Stimulated activated CD4-positive, alpha-beta T cell treated with anti-CD3 and anti-CD28 coated beads, Interleukin-4, amount 100 ng/mL, for 1 hour (primary cell): Measurements from ENCODE around the gene IL1RAPL1.

ENCODE experiments used
- DNase-seq: peaks from one replicate; pipeline ENCODE4 v3.0.0-alpha.2; 2020

IL1RAPL1 gene

DNA sequence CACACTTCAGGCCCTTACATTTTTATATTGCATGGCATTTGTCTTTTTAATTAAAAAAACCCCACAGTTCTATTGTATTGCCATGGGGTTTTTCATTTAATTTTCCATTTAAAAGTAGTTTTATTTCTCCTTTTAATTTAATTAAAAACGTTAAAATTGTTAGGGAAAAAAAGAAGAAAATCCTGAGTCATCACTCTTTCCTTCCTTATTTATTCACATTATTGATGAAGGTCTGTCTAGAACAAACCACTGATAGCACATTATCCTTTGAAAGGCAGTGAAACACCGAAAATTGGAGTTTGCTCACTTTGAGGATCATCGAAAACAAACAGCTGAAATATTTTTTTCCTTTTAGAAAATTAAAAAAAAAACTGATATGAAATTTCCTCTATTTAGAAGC lies 868.5 kb downstream of the IL1RAPL1 start:
- no peak for DNase-seq

DNA sequence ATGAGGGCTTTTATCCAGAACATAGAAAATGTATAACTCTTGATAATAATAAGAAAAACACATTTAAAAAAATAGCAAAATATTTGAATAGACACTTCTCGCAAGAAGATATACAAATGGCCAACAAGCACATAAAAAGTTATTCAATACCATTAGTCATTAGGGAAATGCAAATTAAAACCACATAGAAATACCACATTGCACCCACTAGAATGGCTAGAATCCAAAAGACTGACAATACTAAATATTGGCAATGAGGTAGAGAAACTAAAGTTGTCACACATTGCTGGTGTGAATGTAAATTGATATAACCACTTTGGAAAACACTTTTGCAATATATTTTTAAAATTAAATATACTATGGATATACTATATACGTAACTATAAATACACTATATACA lies 873.8 kb downstream of the IL1RAPL1 start:
- DNase-seq: no peak

DNA sequence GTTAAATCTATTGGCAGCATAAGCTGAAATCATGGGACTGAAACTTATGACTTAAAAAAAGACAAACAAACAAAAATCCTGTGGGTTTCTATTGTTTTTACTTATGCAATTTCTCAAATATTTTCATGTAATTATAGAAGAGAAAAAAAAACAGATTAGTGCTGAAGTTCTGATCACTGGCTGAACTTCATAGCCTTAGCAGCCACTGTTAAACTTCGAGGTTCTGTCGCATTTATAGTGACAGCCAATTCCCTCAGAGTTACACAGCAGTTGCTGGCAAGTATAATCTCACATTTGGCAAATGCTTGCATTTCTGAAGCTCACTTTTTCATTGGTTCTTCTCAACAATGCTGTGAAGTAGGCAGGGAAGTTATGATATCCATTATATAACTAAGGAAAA lies 879.2 kb downstream of the IL1RAPL1 start:
- no peak for DNase-seq

DNA sequence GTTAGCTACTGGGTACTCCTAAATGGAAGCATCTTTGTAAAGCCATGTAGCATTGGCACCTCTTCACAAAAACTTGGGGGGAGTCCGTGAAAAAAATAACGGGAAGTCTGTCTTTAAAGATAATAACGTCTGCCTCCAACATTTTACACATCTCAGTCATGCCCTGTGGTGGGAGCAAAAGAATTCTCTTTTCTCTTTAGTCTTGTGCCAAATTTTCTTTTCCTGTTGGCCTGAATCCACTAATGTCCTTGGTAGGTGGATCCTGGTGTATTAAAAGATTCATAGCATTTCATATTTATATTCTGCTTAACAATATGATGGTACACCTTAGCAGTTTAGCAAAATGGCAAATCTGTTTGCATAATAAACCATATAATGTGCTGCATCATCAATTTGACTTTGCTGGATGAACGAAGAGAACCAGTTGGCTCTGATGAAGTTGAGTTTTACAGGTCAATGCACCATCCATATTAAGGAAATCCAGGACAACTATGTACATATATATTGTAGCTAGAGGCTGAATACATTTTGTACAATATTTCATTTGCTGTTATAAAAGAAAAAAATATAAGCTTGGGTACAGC lies 881.8 kb downstream of the IL1RAPL1 start:
- DNase-seq: no peak

DNA sequence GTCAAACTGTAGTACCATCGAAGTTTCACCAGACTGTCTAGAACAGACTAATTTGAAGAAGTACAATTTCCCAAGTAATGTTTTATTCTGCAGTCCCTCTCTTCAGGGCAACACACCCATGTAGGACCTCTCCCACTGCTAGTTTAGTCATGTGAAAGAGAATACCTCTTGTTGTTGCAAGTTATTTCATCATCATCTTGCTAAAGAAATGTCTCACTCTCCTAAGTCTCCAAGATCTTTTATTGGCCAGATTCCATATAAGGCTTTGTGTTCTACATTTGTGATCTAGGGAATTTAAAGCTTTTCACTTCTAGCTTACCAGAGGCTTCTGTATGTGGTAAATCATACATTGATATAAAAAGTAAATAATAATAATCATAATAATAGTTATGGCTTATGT lies 882.8 kb downstream of the IL1RAPL1 start:
- DNase-seq: no peak

DNA sequence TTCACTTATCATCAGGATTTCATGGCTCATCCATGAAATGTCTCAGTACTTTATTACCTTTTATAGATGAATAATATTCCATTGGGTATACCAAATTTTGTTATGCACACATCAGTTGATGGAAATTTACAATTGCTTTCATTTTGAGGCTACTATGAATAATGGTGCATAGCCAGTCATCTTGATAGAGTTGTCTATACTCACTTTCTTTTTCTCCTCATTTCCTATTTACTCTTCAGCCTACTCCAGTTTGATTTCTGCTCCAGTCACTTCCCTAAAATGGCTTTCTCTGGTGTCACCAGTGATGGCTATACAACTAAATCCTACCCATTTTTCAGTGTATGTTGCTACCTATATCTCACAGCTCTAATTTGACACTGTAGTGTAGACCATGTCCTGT lies 884.6 kb downstream of the IL1RAPL1 start:
- no peak for DNase-seq

DNA sequence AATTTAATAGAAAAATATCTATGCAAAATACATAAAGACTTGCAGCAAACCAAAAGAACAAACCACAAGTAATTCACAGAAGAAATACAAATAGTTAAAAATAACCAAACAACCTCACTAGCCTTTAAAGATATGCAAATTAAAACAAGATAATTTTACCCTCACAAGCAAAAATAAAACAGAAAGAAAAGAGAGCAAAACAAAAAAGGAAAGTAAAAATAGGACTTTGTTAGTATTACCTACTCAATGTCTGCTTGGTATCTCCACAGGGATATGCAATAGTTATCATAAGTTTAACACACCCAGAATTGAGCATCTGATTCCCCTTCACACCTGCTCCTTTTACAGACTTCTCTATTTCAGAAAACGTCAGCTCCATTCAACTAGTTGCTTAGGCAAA lies 890.6 kb downstream of the IL1RAPL1 start:
- no peak for DNase-seq

DNA sequence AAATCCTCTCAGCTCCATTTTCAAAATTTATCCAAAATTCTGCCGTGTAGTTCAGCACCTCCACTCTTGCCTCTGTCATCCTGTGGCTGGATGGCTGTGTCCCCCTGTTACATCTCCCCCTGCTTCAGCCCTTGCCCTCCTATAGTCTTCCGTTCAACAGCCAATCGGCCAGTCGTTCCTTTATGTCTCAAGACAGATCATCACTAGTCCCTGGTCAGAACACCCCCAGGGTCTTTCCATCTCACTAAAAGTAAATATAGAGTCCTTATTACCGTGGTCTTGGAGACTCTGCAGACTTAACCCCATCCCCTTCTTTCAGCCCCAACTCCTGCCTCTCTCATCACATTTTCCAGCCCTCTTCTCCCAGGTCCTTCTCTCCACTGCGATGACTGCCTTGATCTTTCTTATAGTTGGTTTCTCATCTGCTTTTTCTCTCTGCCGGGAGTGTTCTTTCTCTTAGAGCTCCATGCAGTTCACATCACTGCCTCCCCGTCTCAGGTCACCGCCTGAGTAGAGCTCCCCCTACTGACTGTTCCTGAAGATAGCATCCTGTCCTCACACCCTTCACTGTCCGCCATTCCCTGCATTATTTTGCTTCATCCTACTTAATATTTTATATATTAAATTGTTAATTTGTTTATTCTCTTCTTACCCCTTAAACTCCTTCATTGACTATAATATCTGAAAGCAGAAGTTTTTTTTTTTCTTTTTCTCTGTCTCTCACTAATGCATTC lies 891.3 kb downstream of the IL1RAPL1 start:
- DNase-seq: no peak

DNA sequence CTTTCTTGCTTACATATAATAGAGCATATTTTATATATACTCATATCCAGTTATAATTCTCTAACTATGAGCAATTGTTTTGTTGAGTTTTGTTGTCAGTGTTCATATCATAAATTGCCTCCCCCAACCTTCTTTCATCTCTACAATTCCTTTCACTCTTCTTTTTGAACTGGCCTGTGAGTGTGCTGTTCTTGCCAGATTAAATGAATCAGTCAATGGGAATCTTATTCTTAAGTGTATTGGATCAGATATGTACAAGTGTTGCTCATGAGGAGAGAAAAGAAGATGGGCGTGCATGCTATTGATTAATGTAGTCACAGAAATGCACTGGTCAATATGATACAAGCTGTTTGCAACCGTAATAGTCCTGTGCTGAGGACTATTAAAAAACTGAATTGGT lies 900.0 kb downstream of the IL1RAPL1 start:
- no peak for DNase-seq

DNA sequence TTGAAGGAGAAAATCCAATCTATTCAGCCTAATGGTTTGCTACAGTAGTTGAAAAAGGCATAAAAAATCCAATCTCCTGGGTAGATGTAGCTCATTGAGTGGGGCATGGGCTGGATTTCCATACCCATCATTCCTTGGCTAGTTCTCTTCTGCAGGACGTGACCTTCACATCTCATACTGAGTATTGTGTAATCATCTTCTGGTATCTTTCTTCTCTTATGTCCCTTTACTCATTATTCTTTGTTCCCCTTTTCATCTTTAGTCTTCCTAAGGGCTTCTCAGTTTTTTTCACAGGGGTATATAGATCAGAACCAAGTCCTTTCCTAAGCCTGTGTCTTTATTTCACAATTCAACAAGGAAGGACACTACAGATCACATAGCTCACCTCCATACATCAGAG lies 900.5 kb downstream of the IL1RAPL1 start:
- DNase-seq: no peak

DNA sequence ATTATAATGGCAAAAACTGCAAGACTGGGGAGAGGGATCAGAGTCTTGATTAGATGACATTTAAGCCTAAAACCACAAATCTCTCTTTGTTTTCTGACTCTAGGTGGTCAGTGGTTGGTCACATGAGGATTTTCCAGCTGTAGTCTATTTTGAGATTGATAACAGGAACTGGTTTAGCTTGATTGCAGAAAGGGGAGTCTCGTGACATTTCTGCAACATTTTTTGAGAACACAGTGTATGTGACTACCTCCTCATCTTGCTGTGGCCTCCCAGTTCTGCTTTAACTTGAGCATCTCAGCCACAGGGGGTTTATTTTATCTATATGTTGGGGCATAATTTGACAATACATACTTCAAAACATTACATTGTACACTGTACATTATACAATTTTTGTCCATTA lies 901.7 kb downstream of the IL1RAPL1 start:
- no peak for DNase-seq

DNA sequence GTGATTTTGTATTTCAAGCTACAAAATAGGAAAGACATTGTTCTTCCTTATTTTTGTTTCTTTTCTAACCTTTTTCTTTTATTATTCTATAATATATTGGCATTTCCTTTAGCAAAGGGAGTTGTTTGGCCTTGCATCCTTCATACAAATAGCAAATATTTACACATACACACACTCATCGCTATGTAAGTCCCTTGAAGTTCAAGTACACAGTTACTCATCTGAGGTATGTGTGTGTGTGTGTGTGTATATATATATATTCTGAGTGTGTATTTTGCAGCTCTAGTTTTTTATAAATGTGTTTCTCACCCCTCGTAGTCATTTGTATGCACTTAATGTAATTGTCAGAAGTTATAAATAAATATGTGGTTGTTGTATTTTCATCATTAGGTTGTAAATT lies 903.4 kb downstream of the IL1RAPL1 start:
- DNase-seq: no peak

DNA sequence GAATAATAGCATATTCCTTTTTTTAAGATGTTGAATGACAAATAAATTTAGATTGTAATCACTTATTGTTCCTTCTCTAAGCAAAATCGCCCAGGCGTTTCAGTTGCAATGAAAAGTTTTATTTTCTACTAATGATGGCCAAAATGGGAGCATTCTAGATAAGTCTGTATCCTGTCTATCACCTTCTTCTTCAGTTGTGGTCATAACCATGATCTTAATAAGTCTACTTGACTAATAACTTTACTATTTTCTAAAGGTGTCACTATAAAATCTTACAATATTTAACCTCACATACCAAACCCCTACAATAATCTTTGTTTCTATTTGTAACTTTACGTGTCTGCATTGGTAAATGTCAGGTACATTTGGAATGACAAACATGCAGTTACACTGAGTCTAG lies 904.4 kb downstream of the IL1RAPL1 start:
- no peak for DNase-seq

DNA sequence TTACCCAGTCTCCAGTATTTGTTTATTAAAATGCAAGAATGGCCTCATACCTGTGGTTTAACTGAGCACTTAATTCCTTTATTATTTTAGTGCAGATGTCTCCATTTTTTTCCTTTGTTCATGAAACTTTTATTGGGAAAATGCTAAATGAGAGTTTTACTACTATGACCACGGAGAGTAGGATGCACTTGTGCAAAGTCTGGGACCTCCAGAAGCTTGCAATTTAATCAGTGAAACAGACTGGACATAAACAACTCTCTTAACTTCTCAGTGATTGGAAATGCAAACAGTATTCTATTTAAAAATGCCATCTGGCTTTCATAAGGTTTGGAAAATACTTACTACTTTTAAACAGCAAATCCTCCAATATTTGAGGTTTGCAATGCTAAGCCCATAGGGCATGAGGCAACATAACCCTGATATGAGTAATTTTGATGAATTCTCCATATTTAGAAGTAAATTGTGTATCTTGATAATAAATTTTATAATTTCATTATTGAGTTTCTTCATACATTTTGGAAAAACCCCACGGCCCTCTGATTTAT lies 909.5 kb downstream of the IL1RAPL1 start:
- DNase-seq: no peak

DNA sequence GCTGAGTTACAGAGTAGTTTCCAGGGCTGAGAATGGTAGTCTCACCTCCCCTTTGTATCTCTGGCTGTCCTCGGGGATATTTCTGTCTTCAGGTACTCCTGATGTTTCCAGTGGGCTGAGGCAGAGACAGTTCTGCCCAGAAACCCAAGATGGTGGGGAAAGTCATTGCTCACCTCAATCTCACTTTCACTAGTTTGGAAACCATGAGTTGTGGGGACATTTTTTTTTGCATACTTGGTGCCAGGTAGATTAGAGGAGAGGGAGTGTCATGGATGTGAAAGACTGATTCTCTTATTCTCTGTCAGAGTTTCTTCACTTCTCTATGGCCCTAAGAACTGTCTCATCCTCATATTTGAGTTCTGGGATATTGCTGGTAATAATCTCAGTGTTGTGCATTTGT lies 919.5 kb downstream of the IL1RAPL1 start:
- no peak for DNase-seq

DNA sequence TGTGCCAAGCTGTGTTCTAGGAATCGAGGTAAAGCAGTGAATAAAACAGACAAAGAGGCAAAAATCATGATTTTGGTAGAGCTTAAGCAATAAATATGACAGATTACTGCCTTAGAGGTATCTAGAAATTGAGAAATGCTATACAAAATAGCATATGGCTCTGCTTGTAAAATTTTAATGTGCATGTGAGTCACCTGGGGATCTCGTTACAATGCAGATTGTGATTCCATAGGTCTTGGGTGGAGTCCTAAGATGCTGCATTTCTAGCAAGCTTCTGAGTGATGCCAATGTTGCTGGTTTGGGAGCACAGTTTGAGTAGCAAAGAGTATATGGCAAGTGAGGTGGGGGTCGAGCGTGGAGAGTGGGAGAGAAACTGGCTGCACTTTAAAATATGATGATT lies 930.9 kb downstream of the IL1RAPL1 start:
- DNase-seq: no peak

DNA sequence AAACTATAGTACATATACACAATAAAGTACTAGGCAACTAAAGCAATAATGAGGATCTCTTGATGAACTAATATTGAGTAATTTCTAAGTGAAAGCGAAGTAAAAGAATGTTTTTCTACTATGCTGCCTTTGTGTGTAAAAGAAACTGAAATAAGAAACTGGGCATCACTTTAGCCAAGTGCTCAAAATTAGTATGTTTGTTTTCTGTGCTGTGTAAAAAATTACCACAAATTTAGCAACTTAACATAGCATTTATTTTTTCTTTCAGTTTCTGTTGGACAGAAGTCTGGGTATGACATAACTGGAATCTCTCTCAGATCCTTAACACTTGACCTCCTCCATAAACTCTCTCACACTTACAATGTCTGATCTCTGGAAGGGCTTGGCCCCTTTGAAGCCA lies 941.0 kb downstream of the IL1RAPL1 start:
- DNase-seq: no peak

DNA sequence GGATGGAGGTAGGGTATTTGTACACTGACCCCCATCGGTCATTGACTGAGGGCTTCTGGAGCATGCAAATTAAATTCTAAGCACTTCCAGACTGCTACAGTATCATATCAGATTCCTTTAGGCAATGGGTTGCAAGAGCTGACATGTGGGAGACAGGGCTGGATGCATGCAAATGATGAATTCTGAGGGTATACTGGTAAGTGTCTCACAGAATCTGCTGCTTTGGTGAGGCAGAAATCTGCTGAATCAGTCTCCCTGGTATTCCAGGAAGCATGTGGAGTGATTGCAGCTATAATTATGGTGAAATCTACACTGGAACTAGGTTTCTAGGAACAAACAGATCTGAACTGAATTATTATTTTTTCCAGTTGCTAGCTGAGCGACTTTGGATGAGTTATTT lies 943.3 kb downstream of the IL1RAPL1 start:
- DNase-seq: no peak

DNA sequence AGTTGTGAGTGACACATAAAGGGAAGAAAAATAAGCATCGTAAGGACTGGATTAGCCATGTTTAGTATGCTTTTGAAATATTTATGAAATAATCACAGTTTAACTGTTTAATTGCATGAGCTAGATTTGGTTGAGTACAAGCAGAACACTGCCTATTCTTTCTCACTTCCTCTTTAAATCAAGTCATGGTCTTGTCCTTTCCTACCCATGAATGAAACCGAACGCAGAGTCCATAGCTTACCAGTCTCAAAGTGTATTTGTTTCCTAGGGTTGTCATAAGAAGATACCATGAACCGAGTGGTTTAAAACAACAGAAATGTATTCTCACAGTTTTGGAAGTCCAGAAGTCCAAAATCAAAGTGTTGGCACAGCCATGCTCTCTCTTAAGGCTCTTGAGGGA lies 944.1 kb downstream of the IL1RAPL1 start:
- no peak for DNase-seq

DNA sequence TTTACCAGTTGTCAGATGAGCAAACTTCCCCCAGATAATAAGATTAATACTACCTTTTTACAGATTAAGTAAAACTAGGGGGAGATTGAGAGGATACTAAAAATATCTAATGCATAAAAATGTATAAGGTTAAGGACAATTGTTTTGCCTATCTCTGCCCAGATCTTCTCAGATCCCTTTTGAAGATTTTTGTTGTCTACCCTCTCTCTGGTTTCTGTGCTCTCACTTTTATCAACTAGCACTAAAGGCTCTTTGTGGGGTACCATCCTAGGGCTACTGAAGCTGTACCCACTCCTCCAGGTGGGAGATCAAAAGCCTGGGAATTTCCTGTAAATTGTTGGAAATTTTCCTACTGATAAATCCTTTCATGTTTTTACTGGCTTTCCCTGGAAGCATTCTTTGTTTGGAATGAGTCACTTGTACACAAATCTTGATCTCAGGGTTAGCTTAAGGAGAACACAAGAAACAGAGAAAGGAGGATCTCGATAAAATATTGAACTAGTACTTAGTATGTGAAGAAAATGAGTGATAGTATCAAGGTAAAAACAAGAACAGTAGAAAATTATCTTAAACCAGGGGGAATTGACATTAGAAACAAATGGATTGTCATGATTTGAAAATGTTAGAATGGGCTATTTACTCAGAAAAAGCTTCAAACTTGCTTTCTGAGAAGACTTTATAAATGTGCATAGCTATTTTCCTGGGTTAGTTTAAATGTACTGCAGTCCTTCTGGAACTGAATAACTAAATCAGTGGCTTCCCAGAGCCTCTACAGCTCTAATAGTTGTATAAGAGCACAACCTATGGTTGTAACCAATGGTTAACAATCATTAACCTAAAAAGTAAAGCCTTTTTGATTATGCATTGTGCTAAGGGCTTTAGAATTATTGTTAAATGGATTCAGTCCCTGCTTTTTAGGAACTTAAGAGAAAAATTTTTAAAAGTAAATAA lies 948.2 kb downstream of the IL1RAPL1 start:
- no peak for DNase-seq

DNA sequence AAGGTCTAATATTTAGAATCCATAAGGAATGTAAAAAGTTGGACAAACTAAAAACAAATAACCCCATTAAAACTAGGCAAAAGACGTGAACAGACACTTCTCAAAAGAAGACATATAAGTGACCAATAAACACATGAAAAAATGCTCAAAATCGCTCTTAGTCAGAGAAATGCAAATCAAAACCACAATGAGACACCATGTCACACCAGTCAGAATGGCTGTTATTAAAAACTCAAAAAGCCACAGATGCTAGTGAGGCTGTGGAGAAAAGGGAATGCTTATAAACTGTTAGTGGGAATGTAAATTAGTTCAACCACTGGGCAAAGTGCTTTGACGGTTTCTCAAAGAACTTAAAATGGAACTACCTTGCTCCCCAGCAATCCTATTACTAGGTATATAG lies 953.8 kb downstream of the IL1RAPL1 start:
- no peak for DNase-seq

DNA sequence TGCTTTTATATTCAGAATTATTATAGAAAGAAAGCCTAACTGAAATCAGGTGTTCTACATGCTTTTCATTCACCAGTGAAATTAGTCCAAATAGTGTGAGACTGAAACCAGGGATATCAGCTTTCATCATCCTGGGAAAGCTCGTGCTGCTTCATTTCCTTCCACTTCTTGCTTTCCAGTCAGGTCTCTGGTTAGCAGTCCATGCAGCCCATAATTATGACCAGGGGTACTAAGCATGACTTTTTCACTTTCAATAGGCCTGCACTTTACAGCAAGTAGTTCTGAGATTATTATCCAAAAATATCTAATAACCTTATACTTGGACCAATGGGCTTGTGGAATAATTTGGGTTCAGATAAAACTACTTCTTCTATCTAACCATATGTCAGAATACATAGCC lies 954.9 kb downstream of the IL1RAPL1 start:
- no peak for DNase-seq

DNA sequence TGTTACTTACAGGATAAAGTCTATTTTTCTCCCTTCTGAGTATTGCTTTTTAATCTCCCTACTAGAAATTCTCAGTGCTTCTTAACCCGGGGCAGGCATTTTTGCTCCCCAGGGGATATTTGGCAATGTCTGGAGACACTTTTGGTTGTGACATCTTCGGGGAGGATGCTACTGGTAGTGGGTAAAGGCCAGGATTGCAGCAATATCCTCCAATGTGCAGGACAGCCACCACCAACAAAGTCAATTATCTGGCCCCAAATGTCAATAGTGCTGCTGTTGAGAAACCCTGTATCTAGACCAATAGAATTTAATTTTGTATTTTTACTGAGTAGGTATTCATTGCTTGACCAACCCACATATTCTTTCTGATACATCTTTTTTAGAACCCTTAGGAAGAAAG lies 958.6 kb downstream of the IL1RAPL1 start:
- DNase-seq: no peak

DNA sequence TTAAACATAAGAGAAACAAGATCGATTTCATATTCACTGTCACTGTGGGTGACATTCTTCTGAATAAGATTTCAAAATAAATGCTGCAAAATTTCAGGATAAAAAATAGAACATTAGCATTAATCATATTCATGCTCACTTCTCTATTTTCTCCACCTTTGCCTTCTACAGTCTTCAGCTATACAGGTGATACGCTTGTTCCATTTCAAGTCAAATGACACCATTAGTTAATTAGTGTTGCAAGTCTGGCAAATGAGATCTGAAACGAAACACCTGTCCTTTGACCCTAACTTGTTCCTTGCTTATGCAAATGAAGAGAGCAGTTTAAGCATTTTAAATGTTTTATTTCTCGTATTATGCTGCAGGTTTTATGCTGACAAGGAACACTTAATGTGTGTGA lies 960.6 kb downstream of the IL1RAPL1 start:
- DNase-seq: no peak
